H1 (cell line): ENCODE data around the gene SRGAP3. TPM values are rescaled to one million over a fixed set of nuclear protein-coding genes. Genes with fewer than 3 reads are reported as not detected.

Source experiments
- polyA plus RNA-seq, 7 experiments: library from polyadenylated mRNA; depleted of rRNA in 3 of 7; stranded (reverse) in 5 of 7; unstranded in 2 of 7; fragments of >200 nt in 5 of 7; fragments of 200-250 nt in 2 of 7; gene quantifications; 1 replicate in 5 of 7; 2 replicates in 1 of 7; 4 replicates in 1 of 7; pipeline versions ENCODE4 v1.2.1 to v1.2.3, GENCODE V29; 2011 to 2013; ENCODE audit warnings: missing spikeins in 2 of 7, mixed read lengths in 2 of 7
- total RNA-seq: library from RNA; stranded (reverse); fragmentation: NEBNext Ultra II Directional; extraction: Animal tissue kit (Norgen Biotek cat#: 25700); gene quantifications from 2 replicates; pipeline ENCODE4 v1.2.1, GENCODE V29; 2021
- TF ChIP-seq, protein P1 (sequence below): fragments of 300-600 bp; sonication (generic); IDR thresholded peaks from 2 replicates; pipeline ENCODE4 v1.7.1; 2012; ENCODE audit warnings: low read length, moderate library complexity, mild to moderate bottlenecking, inconsistent platforms; ENCODE audit not compliant: insufficient replicate concordance

The SRGAP3 gene
- total and polyA plus RNA-seq, 2 of the 8 experiments (the other 6 are each of a cell fraction or from before 2014, with no cell fraction given) = 5.8 to 11.4 TPM

DNA sequence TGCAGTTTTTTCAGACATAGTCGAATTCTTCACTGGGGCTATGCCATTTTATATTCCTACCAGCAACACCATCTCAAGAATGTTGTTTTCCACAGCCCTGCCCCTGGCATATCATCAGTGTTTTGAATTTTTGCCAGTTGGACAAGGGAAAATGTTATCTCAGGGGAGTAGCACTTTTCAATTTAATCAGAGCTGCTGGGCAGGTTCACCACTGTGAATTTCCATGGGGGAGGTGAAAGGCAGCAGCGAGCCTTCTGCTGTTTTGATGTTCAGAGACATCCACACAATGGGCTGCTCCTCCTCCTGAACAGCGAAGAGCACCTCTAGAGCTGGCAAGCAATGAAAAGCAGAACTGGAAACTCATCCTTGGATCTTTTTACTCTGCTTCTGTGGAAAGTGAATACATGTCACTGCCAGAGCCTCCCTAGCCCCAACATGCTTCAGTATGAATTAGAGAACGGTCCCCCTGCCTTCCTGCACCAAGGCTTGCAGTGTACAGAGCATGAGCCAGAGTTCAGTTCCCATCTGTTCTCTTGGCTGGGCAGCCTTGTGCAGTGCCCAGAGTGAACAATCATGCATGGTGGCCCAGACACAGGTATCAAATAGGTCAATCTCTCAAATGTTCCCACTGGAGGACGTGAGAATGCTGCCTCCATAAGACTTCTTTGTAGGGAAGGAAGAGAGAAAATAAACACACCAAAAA is 230.0 kb downstream of the SRGAP3 start (continued):
- TF ChIP-seq, protein P1, sequence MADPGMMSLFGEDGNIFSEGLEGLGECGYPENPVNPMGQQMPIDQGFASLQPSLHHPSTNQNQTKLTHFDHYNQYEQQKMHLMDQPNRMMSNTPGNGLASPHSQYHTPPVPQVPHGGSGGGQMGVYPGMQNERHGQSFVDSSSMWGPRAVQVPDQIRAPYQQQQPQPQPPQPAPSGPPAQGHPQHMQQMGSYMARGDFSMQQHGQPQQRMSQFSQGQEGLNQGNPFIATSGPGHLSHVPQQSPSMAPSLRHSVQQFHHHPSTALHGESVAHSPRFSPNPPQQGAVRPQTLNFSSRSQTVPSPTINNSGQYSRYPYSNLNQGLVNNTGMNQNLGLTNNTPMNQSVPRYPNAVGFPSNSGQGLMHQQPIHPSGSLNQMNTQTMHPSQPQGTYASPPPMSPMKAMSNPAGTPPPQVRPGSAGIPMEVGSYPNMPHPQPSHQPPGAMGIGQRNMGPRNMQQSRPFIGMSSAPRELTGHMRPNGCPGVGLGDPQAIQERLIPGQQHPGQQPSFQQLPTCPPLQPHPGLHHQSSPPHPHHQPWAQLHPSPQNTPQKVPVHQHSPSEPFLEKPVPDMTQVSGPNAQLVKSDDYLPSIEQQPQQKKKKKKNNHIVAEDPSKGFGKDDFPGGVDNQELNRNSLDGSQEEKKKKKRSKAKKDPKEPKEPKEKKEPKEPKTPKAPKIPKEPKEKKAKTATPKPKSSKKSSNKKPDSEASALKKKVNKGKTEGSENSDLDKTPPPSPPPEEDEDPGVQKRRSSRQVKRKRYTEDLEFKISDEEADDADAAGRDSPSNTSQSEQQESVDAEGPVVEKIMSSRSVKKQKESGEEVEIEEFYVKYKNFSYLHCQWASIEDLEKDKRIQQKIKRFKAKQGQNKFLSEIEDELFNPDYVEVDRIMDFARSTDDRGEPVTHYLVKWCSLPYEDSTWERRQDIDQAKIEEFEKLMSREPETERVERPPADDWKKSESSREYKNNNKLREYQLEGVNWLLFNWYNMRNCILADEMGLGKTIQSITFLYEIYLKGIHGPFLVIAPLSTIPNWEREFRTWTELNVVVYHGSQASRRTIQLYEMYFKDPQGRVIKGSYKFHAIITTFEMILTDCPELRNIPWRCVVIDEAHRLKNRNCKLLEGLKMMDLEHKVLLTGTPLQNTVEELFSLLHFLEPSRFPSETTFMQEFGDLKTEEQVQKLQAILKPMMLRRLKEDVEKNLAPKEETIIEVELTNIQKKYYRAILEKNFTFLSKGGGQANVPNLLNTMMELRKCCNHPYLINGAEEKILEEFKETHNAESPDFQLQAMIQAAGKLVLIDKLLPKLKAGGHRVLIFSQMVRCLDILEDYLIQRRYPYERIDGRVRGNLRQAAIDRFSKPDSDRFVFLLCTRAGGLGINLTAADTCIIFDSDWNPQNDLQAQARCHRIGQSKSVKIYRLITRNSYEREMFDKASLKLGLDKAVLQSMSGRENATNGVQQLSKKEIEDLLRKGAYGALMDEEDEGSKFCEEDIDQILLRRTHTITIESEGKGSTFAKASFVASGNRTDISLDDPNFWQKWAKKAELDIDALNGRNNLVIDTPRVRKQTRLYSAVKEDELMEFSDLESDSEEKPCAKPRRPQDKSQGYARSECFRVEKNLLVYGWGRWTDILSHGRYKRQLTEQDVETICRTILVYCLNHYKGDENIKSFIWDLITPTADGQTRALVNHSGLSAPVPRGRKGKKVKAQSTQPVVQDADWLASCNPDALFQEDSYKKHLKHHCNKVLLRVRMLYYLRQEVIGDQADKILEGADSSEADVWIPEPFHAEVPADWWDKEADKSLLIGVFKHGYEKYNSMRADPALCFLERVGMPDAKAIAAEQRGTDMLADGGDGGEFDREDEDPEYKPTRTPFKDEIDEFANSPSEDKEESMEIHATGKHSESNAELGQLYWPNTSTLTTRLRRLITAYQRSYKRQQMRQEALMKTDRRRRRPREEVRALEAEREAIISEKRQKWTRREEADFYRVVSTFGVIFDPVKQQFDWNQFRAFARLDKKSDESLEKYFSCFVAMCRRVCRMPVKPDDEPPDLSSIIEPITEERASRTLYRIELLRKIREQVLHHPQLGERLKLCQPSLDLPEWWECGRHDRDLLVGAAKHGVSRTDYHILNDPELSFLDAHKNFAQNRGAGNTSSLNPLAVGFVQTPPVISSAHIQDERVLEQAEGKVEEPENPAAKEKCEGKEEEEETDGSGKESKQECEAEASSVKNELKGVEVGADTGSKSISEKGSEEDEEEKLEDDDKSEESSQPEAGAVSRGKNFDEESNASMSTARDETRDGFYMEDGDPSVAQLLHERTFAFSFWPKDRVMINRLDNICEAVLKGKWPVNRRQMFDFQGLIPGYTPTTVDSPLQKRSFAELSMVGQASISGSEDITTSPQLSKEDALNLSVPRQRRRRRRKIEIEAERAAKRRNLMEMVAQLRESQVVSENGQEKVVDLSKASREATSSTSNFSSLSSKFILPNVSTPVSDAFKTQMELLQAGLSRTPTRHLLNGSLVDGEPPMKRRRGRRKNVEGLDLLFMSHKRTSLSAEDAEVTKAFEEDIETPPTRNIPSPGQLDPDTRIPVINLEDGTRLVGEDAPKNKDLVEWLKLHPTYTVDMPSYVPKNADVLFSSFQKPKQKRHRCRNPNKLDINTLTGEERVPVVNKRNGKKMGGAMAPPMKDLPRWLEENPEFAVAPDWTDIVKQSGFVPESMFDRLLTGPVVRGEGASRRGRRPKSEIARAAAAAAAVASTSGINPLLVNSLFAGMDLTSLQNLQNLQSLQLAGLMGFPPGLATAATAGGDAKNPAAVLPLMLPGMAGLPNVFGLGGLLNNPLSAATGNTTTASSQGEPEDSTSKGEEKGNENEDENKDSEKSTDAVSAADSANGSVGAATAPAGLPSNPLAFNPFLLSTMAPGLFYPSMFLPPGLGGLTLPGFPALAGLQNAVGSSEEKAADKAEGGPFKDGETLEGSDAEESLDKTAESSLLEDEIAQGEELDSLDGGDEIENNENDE = no peak
- TF ChIP-seq, all 59 proteins: peak for 0
